ENCODE measurements around the gene GATC. TPM values are rescaled to one million over a fixed set of nuclear protein-coding genes. Genes with fewer than 3 reads are reported as not detected.
"Not testable (repeated sequence)": the region's sequence is repeated elsewhere in the genome, so short reads cannot be mapped to it uniquely, and the experiment has no call there.

Gene GATC
- total RNA-seq, 1 experiment from 2014 or later: 37.0 TPM

GRCh38 chr12:120428597-120429229, 17.5 kb upstream of the GATC start:
- DNase-seq (ENCODE audit: low read depth, low spot score): no peak
- in situ Hi-C loops (cut with HindIII; ENCODE audit: low pct_unique_long_range_greater_than_20kb, low sequenced_read_pairs): no loop called here

GRCh38 chr12:120429368-120429767, 16.9 kb upstream of the GATC start:
- no peak for DNase-seq (ENCODE audit: low read depth, low spot score)
- in situ Hi-C loops (cut with HindIII; ENCODE audit: low pct_unique_long_range_greater_than_20kb, low sequenced_read_pairs): no loop called here

- no peak for DNase-seq (ENCODE audit: low read depth, low spot score)
- in situ Hi-C loops (cut with HindIII; ENCODE audit: low pct_unique_long_range_greater_than_20kb, low sequenced_read_pairs): no loop called here
Observed at GRCh38 chr12:120432772-120433525, 13.3 kb upstream of the GATC start.

- in situ Hi-C loops (cut with HindIII; ENCODE audit: low pct_unique_long_range_greater_than_20kb, low sequenced_read_pairs): no loop called here
Observed at GRCh38 chr12:120437735-120438494, 8.3 kb upstream of the GATC start, which contains the start of gene COX6A1. COX6A1 (plus strand) TSS chr12:120438113; CDS start chr12:120438127, 14 bp downstream.

GRCh38 chr12:120438495-120439198, 7.6 kb upstream of the GATC start:
- DNase-seq (ENCODE audit: low read depth, low spot score): no peak
- in situ Hi-C loops (cut with HindIII; ENCODE audit: low pct_unique_long_range_greater_than_20kb, low sequenced_read_pairs): no loop called here

More at GRCh38 chr12:120437735-120438494, 8.3 kb upstream of the GATC start, which contains the start of gene COX6A1:
- DNase-seq (ENCODE audit: low read depth, low spot score): peak; percentile 99

GRCh38 chr12:120439646-120440247, 6.5 kb upstream of the GATC start:
- DNase-seq (ENCODE audit: low read depth, low spot score): peak; percentile 79
- in situ Hi-C loops (cut with HindIII; ENCODE audit: low pct_unique_long_range_greater_than_20kb, low sequenced_read_pairs): no loop called here

- in situ Hi-C loops (cut with HindIII; ENCODE audit: low pct_unique_long_range_greater_than_20kb, low sequenced_read_pairs): no loop called here
Observed at GRCh38 chr12:120444676-120445075, 1.6 kb upstream of the GATC start.

GRCh38 chr12:120446844-120447178, 567 bp downstream of the GATC start:
- DNase-seq (ENCODE audit: low read depth, low spot score); in situ Hi-C loops (cut with HindIII; ENCODE audit: low pct_unique_long_range_greater_than_20kb, low sequenced_read_pairs): not testable (repeated sequence)

More at GRCh38 chr12:120444676-120445075, 1.6 kb upstream of the GATC start:
- DNase-seq (ENCODE audit: low read depth, low spot score): no peak

- no peak for DNase-seq (ENCODE audit: low read depth, low spot score)
- in situ Hi-C loops (cut with HindIII; ENCODE audit: low pct_unique_long_range_greater_than_20kb, low sequenced_read_pairs): no loop called here
Observed at GRCh38 chr12:120447992-120448391, 1.7 kb downstream of the GATC start.

- DNase-seq (ENCODE audit: low read depth, low spot score); in situ Hi-C loops (cut with HindIII; ENCODE audit: low pct_unique_long_range_greater_than_20kb, low sequenced_read_pairs): not testable (repeated sequence)
Observed at GRCh38 chr12:120452524-120452923, 6.3 kb downstream of the GATC start.

GRCh38 chr12:120453060-120453750, 7.0 kb downstream of the GATC start:
- no peak for DNase-seq (ENCODE audit: low read depth, low spot score)
- in situ Hi-C loops (cut with HindIII; ENCODE audit: low pct_unique_long_range_greater_than_20kb, low sequenced_read_pairs): no loop called here

- DNase-seq (ENCODE audit: low read depth, low spot score): peak; percentile 67
- in situ Hi-C loops (cut with HindIII; ENCODE audit: low pct_unique_long_range_greater_than_20kb, low sequenced_read_pairs): no loop called here
Observed at GRCh38 chr12:120453977-120454376, 7.7 kb downstream of the GATC start.

GRCh38 chr12:120455302-120455701, 9.1 kb downstream of the GATC start:
- in situ Hi-C loops (cut with HindIII; ENCODE audit: low pct_unique_long_range_greater_than_20kb, low sequenced_read_pairs): no loop called here
- DNase-seq (ENCODE audit: low read depth, low spot score): no peak

GRCh38 chr12:120457133-120457532, 10.9 kb downstream of the GATC start:
- DNase-seq (ENCODE audit: low read depth, low spot score): peak; percentile 51
- in situ Hi-C loops (cut with HindIII; ENCODE audit: low pct_unique_long_range_greater_than_20kb, low sequenced_read_pairs): no loop called here

GRCh38 chr12:120460157-120460556, 13.9 kb downstream of the GATC start:
- no peak for DNase-seq (ENCODE audit: low read depth, low spot score)
- in situ Hi-C loops (cut with HindIII; ENCODE audit: low pct_unique_long_range_greater_than_20kb, low sequenced_read_pairs): no loop called here

- DNase-seq (ENCODE audit: low read depth, low spot score): no peak
- in situ Hi-C loops (cut with HindIII; ENCODE audit: low pct_unique_long_range_greater_than_20kb, low sequenced_read_pairs): no loop called here
Observed at GRCh38 chr12:120462099-120462640, 15.9 kb downstream of the GATC start.

- in situ Hi-C loops (cut with HindIII; ENCODE audit: low pct_unique_long_range_greater_than_20kb, low sequenced_read_pairs): no loop called here
- no peak for DNase-seq (ENCODE audit: low read depth, low spot score)
Observed at GRCh38 chr12:120463712-120464111, 17.5 kb downstream of the GATC start.

All from SK-MEL-5 (cell line).